HG02763 (cell line): ENCODE results near the gene MRTO4.
"Not testable (repeated sequence)": the region's sequence is repeated elsewhere in the genome, so short reads cannot be mapped to it uniquely, and the experiment has no call there.

Experiments
- ATAC-seq: cut with Tn5 transposase; IDR thresholded peaks from one replicate; pipeline ENCODE4 v1.9.1; 2021; ENCODE audit warnings: mild to moderate bottlenecking, moderate library complexity; ENCODE audit not compliant: unreplicated experiment

Gene MRTO4

DNA sequence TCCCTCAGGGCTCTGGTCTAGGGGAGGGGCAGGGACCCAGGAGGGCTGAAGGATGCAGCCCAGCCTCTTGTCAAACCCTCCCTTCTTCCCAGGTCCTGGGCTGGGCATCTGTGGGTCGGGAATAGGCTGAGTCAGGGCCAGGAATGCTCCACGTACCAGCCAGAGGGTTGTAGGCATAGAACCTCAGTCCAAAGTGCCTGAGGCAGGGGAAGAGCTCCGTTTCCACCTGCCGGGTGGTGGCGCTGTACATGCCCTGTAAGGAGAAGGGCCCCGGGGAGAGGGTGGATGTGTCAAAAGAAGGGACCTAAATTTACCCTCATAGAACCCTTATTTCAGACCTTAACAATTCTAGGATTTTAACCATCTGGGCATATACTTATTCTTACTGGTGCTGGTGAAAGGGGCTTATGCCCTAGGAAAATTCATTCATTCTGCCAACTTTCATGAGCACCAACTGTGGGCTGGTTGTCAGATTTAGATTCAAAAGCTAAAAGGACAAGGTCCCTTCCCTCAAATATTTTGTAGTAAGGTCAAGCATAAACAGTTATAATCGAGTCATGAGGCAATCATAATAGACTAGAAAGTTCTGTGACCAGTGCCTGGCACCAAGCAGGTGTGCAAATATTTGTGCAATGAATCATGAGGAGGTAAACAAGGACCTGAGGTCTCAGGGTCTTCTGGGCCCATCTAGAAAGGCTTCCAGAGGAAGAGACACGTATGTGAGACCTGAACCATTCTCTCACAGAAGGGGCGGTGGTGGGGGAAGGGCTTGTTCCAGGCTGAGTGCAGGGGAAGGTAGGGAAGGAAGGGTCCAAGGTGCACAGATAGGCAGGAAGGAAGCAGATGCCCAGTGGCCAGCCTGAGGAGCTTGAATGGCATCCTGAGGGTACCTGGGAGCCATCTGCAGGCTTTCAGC, 18.1 kb downstream of the MRTO4 start:
- not testable (repeated sequence) for ATAC-seq

DNA sequence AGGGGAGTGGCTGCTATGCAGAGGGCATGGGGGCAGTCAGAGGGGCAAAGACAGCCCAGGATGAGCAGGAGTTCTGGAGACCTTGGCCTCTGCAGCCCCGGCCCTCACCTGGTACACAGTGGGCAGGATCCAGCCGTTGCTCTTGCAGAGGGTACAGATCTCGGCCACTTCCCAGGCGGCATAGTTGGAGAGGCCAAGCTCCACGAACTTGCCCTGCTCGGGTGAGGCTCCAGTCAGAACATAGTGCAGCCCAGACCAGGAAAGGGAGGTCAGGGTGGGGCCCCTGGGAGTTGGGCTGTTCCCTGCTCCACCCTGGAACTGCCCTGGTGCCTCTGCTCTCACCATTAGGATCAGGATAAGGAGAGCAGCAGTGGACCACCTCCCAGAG, 18.7 kb downstream of the MRTO4 start:
- not testable (repeated sequence) for ATAC-seq

DNA sequence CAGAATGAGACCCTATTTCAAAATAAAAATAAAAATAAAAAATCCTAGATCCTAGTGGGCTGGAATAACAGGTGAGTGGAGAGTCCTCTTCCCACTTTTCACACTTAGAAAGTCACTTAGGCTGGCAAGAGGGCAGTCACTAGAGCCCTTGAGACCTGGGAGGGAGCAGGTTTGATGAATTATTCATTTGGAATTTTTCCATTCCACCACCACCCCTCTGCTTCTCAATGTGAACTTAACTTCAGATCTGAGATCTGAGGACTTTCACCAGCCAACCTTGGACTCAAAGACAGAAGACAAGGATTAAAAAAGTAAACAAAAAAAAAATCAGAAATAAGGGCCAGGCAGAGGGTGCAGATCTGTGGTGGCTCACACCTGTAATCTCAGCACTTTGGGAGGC, 20.5 kb downstream of the MRTO4 start:
- no peak for ATAC-seq

DNA sequence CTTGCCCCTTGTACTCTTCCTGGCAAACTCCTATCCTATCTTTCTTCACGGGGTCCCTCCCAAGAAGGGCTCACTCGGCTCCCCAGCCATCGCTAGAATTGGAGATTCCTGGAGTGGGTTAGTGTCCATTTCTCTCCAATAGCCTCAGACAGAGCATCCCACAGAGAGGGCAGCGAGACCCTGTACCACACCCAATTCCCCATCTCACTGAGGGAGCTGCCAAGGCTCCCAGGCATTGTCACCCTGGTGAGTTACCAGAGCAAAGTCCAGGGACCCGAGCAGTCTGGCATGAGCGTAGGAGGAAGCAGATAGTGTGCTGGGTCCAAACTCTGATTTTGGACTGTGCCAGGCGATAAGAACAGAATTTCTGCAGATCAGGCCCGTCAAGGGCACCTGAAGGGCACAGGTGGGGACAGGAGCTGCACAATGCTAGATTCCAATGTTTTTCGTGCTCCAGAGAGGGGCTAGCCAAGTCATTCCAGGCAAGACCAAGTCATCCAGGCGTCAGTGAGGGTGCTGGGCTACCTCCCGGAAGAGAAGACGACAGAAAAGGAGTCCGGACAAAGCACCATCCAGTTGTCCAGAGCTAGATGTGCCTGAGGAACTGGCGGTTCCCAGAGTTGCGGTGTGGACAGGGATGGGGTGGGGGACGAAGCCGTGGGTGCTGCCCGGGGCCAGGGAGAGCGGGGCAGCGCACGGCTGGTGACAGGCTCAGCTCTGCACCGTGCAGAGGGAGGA, 21.7 kb downstream of the MRTO4 start:
- ATAC-seq = no peak

DNA sequence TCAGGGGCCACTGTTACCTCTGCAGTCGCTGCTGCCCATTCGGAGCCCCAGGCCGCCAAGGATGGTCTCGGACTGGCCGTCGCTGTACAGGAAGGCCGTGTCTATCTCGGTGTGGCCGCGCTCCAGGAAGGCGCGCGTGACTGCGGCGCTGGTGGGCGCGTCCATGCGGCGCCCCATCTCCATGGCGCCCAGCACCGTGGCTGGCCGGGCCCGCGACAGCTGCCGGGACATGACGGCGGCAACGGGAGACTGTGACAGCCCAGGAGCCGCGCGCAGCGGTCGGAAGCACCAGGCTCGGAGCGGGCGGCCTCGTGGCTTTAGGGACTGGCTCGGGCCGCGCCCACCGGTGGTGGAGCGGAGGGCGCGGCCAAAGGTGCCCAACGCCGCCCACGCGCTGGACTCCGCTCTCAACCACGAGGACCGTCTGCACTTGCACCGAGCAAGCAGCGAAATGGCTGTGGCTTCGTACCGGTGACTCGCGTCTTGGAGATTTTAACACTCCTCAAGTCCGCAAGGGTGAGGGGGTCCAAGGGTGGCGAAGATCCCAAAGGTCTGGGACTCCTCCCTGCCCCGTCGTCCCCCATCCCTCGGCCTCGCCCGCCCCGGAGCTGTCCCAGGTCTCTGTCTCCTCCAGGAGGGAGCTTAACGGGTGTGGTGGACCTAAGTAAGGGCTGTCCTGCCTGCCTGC, 22.4 kb downstream of the MRTO4 start:
- ATAC-seq = not testable (repeated sequence)

DNA sequence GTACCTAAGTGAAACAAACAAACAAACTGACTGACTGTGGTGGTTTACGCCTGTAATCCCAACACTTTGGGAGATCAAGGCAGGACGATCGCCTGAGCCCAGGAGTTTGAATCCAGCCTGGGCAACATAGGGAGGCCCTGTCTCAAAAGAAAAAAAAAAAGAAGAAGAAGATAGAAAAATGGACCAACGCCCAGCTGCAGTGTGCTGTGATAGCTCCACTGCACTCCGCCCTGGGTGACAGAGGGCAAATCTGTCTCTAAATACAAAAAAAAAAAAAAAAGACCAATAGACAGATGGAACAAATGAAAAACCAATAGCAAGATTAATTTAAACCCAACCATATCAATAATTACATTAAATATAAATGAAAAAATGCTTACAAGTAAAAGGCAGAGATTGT, 23.0 kb downstream of the MRTO4 start:
- ATAC-seq = no peak

DNA sequence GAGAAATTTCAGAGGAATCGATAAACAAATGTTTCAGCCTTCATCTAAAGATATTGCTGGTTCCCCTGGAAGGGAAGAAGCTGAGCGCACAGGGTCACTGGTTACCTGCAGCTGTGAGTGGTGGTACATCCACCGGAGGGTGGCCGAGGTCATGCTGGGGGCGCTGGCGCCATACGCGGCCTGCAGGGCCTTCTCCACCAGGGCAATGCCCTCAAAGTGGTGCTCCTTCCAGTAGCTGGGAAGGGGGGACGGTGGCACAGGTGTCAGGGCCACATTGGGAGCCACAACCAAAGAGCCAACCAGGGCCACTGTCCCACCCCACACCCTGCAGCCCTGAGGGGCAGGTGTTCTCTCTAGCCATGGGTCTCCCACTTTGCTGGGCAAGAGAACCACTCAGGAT, 32.3 kb downstream of the MRTO4 start:
- ATAC-seq = no peak

DNA sequence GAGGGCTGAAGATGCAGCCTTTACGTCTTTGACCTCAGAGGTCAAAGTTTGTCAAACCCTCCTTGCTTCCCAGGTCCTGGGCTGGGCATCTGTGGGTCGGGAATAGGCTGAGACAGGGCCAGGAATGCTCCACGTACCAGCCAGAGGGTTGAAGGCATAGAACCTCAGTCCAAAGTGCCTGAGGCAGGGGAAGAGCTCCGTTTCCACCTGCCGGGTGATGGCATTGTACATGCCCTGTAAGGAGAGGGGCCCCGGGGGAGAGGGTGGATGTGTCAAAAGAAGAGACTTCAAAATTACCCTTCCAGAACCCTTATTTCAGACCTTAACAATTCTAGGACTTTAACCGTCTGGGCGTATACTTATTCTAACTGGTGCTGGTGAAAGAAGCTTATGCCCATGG, 33.3 kb downstream of the MRTO4 start:
- ATAC-seq = no peak

DNA sequence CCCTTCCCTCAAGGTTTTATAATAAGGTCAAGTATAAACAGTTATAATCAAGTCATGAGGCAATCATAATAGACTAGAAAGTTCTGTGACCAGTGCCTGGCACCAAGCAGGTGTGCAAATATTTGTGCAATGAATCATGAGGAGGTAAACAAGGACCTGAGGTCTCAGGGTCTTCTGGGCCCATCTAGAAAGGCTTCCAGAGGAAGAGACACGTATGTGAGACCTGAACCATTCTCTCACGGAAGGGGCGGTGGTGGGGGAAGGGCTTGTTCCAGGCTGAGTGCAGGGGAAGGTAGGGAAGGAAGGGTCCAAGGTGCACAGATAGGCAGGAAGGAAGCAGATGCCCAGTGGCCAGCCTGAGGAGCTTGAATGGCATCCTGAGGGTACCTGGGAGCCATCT, 33.8 kb downstream of the MRTO4 start:
- ATAC-seq = not testable (repeated sequence)

DNA sequence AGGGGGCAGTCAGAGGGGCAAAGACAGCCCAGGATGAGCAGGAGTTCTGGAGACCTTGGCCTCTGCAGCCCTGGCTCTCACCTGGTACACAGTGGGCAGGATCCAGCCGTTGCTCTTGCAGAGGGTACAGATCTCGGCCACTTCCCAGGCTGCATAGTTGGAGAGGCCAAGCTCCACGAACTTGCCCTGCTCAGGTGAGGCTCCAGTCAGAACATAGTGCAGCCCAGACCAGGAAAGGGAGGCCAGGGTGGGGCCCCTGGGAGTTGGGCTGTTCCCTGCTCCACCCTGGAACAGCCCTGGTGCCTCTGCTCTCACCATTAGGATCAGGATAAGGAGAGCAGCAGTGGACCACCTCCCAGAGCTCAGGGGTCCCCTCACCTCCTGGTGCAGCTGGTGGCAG, 34.2 kb downstream of the MRTO4 start:
- not testable (repeated sequence) for ATAC-seq

DNA sequence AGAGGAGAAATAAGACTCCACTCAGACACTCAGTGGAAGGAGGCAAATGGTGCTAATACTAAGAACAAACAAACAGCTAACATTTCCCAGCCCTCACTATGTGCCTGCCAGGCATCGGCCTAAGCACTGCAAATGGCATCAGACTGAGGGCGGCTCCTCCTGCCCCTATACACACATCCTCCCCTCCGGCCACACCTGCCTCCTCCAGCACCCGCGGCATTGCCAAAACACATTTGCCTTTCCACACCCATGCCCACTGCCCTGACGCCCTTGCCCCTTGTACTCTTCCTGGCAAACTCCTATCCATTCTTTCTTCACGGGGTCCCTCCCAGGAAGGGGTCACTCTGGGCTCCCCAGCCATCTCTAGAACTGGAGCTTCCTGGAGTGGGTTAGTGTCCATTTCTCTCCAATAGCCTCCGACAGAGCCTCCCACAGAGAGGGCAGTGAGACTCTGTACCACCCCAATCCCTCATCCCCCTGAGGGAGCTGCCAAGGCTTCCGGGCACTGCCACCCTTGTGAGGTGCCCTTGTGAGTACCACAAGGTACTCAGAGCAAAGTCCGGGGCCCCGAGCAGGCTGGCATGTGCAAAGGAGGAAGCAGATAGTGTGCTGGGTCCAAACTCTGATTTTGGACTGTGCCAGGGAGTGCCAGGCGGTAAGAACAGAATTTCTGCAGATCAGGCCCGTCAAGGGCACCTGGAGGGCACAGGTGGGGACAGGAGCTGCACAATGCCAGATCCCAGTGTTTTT, 36.0 kb downstream of the MRTO4 start:
- ATAC-seq = no peak

DNA sequence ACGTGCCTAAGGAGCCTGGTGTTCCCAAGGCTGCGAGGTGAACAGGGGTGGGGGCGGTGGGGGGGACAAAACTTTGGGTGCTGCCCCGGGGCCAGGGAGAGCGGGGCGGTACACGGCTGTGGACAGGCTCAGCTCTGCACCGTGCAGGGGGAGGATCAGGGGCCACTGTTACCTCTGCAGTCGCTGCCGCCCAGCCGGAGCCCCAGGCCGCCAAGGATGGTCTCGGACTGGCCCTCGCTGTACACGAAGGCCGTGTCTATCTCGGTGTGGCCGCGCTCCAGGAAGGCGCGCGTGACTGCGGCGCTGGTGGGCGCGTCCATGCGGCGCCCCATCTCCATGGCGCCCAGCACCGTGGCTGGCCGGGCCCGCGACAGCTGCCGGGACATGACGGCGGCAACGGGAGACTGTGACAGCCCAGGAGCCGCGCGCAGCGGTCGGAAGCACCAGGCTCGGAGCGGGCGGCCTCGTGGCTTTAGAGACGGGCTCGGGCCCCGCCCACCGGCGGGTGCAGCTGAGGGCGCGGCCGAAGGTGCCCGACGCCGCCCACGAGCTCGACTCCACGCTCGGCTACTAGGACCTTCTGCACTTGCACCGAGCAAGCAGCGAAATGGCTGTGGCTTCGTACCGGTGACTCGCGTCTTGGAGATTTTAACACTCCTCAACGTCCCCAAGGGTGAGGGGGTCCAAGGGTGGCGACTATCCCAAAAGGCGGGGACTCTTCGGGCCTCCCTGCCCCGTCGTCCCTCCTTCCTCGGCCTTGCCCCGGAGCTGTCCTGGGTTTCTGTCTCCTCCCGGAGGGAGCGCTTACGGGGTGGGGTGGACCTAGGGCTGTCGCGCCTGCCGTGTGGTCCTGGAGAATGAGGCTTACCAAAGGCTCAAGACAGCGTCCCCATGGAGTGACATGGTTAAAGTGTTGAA, 37.0 kb downstream of the MRTO4 start, which contains the start of gene AKR7A3:
Gene AKR7A3, minus strand, starts transcription at position 447 of the 918 bp plus-strand sequence. Its CDS starts 61 bp downstream, at position 386.
- not testable (repeated sequence) for ATAC-seq

DNA sequence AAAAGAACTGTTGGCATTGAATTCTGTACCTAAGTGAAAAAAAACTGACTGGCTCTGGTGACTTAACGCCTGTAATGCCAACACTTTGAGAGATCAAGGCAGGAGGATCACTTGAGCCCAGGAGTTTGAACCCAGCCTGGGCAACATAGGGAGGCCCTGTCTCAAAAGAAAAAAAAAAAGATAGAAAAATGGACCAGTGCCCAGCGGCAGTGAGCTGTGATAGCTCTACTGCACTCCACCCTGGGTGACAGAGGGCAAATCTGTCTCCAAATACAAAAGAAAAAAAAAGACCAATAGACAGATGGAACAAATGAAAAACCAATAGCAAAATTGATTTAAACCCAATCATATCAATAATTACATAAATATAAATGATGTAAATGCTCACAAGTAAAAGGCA, 37.6 kb downstream of the MRTO4 start:
- no peak for ATAC-seq

DNA sequence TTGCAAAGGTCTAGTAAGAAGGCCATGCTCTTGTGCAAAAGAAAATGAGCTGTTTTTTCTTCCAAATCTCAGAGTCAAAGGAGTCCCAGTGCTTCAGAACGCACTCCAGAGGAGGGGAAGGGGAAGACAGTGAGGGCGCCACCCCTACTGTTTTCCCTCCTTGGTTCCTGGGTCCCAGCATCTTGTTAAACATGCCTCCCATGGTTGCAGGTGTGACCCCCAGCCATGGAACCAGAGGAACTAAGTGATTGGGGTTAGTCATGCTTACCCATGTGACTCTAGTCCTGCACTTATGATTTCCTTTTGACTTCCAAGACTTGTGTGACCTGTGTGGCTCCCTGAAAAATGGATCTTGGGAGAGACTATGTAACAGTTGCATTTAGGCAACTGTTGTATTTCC, 43.0 kb downstream of the MRTO4 start:
- no peak for ATAC-seq

DNA sequence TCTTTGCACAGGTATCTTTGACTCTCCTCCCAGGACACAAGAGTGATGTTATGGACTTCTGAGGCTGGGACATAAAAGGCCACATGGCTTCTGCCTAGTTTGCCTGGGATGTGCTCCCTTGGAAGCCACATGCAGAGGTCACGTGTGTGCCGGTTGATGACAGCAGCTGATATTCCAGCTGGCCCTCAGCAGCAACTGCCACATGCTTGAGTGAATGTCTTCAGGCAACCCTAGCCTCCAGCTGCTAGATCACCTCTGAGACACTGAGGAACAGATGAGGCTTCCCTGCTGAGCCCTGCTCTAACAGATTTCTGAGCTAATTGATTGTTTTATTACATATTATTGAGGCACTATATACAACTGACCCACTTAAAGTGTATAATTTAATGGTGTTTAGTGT, 48.6 kb downstream of the MRTO4 start:
- no peak for ATAC-seq

DNA sequence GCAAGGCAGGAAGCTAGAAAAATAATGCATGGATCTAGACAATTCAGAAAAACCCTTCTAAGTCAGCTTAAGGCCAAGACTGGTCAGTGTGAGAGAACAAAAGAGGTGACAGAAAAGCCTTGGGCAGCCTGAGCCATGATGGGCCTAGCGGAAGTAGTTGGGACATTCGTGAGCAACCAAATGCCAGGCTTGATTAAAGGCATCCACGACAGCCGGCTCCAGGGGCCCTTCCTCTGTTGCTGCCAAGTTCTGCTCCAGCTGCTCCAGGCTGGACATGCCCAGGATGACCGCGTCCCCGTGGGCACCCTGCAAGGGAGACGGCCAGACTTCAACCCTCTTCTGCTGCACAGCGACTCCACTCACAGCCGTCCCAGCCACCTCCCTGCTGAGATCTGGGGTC, 52.5 kb downstream of the MRTO4 start:
- not testable (repeated sequence) for ATAC-seq

DNA sequence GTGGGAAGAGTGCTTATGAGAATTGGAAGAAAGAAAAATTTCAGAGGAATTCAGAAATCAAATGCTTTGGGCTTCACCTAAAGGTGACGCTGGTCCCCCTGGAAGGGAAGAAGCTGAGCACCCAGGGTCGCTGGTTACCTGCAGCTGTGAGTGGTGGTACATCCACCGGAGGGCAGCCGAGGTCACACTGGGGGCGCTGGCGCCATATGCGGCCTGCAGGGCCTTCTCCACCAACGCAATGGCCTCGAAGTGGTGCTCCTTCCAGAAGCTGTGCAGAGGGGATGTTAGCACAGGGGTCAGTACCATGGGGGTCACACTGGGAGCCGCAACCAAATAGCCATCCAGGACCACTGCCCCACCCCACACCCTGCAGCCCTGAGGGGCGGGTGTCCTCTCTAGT, 54.3 kb downstream of the MRTO4 start:
- ATAC-seq = no peak

DNA sequence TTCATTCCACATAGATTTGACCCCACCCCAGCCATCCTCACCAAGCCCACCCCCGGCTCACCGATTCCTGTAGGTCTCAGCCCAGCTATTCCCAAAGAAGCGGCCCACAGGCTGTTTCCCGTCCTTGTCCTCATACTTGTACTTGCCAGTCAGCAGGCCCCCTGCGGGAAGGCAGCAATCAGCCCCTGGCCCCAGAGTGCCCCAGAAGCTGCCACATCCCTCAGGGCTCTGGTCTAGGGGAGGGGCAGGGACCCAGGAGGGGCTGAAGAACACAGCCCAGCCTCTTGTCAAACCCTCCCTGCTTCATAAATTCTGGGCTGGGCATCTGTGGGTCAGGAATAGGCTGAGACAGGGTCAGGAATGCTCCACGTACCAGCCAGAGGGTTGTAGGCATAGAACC, 55.3 kb downstream of the MRTO4 start:
- ATAC-seq = no peak

DNA sequence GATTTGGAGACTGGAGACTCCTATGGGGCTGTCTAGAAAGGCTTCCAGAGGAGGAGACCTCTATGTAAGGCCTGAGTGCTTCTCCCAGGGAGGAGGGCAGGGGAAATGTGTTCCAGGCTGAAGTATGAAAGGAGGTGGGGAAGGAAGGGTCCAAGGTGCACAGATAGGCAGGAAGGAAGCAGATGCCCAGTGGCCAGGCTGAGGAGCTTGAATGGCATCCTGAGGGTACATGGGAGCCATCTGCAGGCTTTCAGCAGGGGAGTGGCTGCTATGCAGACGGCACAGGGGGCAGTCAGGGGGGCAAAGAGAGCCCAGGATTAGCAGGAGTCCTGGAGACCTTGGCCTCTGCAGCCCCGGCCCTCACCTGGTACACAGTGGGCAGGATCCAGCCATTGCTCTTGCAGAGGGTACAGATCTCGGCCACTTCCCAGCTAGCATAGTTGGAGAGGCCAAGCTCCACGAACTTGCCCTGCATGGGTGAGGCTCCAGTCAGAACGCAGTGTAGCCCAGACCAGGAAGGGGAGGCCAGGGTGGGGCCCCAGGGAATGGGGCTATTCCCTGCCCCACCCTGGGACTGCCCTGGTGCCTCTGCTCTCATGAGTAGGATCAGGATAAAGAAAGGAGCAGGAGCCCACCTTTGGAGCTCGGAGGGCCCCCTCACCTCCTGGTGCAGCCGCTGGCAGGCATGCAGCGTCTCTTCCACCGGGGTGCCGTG, 56.3 kb downstream of the MRTO4 start:
- ATAC-seq = no peak
